T-helper 9 cell (primary cell): ENCODE measurements around the gene PNMA1.

Experiments
- DNase-seq: peaks from one replicate; pipeline ENCODE4 v3.0.0-alpha.2; 2020

PNMA1 gene

GRCh38 chr14:73732006-73732405, 17.8 kb upstream of the PNMA1 start:
- DNase-seq, result no peak

- no peak for DNase-seq
Observed at GRCh38 chr14:73731111-73731510, 16.9 kb upstream of the PNMA1 start.

- no peak for DNase-seq
Observed at GRCh38 chr14:73729556-73730265, 15.5 kb upstream of the PNMA1 start.

- DNase-seq, result peak; percentile 96
Observed at GRCh38 chr14:73728717-73729330, 14.6 kb upstream of the PNMA1 start.

- no peak for DNase-seq
Observed at GRCh38 chr14:73727166-73727565, 13.0 kb upstream of the PNMA1 start.

GRCh38 chr14:73726025-73726961, 12.1 kb upstream of the PNMA1 start:
- DNase-seq, result no peak

- no peak for DNase-seq
Observed at GRCh38 chr14:73725116-73726024, 11.2 kb upstream of the PNMA1 start.

- no peak for DNase-seq
Observed at GRCh38 chr14:73724696-73725095, 10.5 kb upstream of the PNMA1 start.

GRCh38 chr14:73723797-73724661, 9.8 kb upstream of the PNMA1 start:
- DNase-seq, result no peak

- no peak for DNase-seq
Observed at GRCh38 chr14:73723406-73723796, 9.2 kb upstream of the PNMA1 start.

GRCh38 chr14:73722581-73722980, 8.4 kb upstream of the PNMA1 start:
- DNase-seq, result no peak

GRCh38 chr14:73721101-73721821, 7.1 kb upstream of the PNMA1 start:
- DNase-seq, result no peak

- DNase-seq, result no peak
Observed at GRCh38 chr14:73720636-73721035, 6.5 kb upstream of the PNMA1 start.

GRCh38 chr14:73719791-73720190, 5.6 kb upstream of the PNMA1 start:
- DNase-seq, result no peak

GRCh38 chr14:73719361-73719760, 5.2 kb upstream of the PNMA1 start:
- no peak for DNase-seq

- no peak for DNase-seq
Observed at GRCh38 chr14:73718418-73719251, 4.5 kb upstream of the PNMA1 start.

- DNase-seq, result no peak
Observed at GRCh38 chr14:73717711-73718417, 3.7 kb upstream of the PNMA1 start.

- no peak for DNase-seq
Observed at GRCh38 chr14:73717266-73717665, 3.1 kb upstream of the PNMA1 start.

- DNase-seq, result no peak
Observed at GRCh38 chr14:73715707-73716106, 1.5 kb upstream of the PNMA1 start.
